Nephron (organoid): Measurements from ENCODE around the gene ADAMTS2.

Experiments used
- H3K27ac Mint-ChIP-seq, 3 experiments: 2 replicates each; pipeline ENCODE4 v1.8.0; 2020; ENCODE audit warnings: mixed read lengths in 3 of 3, mild to moderate bottlenecking in 2 of 3, moderate library complexity in 1 of 3
- H3K27me3 Mint-ChIP-seq: 2 replicates; pipeline ENCODE4 v1.8.0; 2021; ENCODE audit warnings: low read depth, mild to moderate bottlenecking, moderate library complexity, mixed read lengths
- H3K36me3 Mint-ChIP-seq: 2 replicates; pipeline ENCODE4 v1.8.0; 2020; ENCODE audit warnings: low read depth, mixed read lengths
- H3K4me1 Mint-ChIP-seq: 2 replicates; pipeline ENCODE4 v1.8.0; 2020; ENCODE audit warnings: mixed read lengths
- H3K4me3 Mint-ChIP-seq, 3 experiments: 2 replicates each; pipeline ENCODE4 v1.8.0; 2020; ENCODE audit warnings: mild to moderate bottlenecking in 3 of 3, mixed read lengths in 3 of 3, moderate library complexity in 2 of 3
- H3K9me3 Mint-ChIP-seq: 2 replicates; pipeline ENCODE4 v1.8.0; 2020; ENCODE audit warnings: mixed read lengths
- CTCF ChIP-seq, 3 experiments: fragments of 200-600 bp; sonication (generic); IDR thresholded peaks; one replicate each; pipeline ENCODE4 v1.5.0; 2021; ENCODE audit warnings: antibody characterized with exemption in 3 of 3; ENCODE audit not compliant: unreplicated experiment in 3 of 3

Gene ADAMTS2

GRCh38 chr5:179381691-179382090 lies 36.4 kb upstream of the ADAMTS2 start:
- H3K27ac Mint-ChIP-seq = no peak overlapping the region
- no peaks in the 10 kb centered on the region for H3K9me3 Mint-ChIP-seq
- no peak for TF ChIP-seq CTCF (IDR thresholded peaks at IDR 0.05; ENCODE audit: unreplicated experiment in 3 of 3)
- peaks cover 15% of the 10 kb centered on the region for H3K4me1 Mint-ChIP-seq
- H3K36me3 Mint-ChIP-seq = no peaks in the 10 kb centered on the region
- H3K27me3 Mint-ChIP-seq = peaks cover 21% of the 10 kb centered on the region
- H3K4me3 Mint-ChIP-seq = no peak overlapping the region

DNA sequence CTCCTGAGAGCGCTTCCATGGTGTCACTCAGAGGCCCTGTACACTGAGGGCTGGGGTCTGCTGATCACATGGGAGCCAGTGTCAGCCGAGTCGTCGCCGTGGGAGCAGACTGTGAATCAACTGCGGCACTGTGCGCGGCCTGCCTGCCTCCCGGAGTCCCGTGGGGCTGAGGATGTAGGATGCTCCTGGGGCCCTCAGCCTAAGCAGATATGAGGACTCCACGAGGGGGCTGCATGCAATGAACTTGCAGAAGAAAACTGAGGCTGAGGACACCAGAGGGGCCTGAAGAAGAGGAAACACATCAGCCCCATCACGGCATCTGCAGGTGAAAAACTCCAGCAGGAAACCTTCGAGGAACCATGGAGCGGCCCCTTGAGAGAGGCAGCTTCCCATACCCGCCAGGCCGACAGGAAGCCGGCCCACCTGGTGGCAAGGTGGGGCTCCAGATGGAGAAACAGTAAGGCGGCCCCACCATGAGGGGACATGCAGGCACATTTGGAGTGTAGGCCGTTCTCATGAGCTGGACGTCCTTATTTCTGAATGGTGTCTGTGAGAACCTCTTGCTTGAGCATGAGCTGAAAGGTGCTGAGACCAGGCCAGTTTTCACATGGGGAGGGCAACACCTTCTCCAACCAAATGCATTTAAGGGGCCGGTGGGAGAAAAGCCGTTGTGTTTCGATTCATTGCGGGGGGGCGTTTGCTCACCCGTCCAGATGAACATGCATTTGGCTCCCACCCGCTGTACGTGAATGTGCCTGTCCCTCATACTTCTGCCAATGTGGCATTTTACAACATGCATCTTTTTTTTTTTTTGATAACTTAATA lies 35.2 kb upstream of the ADAMTS2 start:
- peaks cover 21% of the 10 kb centered on the region for H3K27me3 Mint-ChIP-seq
- H3K4me3 Mint-ChIP-seq = no peak overlapping the region
- H3K36me3 Mint-ChIP-seq = no peaks in the 10 kb centered on the region
- H3K9me3 Mint-ChIP-seq = no peaks in the 10 kb centered on the region
- no peak overlapping the region for H3K27ac Mint-ChIP-seq
- TF ChIP-seq CTCF (IDR thresholded peaks at IDR 0.05; ENCODE audit: unreplicated experiment in 3 of 3) = no peak
- H3K4me1 Mint-ChIP-seq = peaks cover 15% of the 10 kb centered on the region

DNA sequence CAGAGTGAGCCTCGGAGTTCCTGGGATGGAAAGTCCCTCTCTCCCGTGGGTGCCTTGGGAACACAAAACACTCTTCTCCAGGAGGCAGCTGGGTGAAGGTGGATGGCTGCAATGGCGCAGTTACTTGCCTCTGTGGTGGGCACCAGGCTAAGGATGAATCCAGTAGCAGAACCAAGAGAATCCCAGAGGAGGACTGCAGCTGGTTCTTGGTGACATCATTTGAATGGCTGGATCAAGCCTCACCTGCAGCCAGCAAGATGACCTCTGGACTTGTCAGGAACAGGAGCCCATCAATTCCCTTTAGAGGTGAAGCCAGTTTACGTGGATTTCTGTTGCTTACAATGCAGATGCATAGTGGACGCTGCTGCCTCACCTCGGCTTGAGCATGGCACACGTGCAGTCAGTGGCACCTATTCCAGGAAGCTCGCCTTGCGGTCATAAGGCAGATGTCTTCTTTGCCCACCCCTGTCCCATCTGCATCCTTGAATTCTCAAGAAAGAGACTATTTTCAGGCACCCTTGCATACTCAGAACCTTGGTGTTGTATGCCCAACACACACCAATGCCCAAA lies 34.1 kb upstream of the ADAMTS2 start:
- Mint-ChIP-seq H3K27ac (no peak overlapping the region), H3K4me1 (peaks cover 15% of the 10 kb centered on the region), H3K27me3 (peaks cover 26% of the 10 kb centered on the region), H3K4me3 (no peak overlapping the region), H3K36me3 (no peaks in the 10 kb centered on the region), H3K9me3 (no peaks in the 10 kb centered on the region)
- TF ChIP-seq CTCF (IDR thresholded peaks at IDR 0.05; ENCODE audit: unreplicated experiment in 3 of 3) = no peak

- Mint-ChIP-seq H3K27ac (peak overlapping the region in 2 of 3 experiments; percentile 38 to 41), H3K9me3 (no peaks in the 10 kb centered on the region), H3K36me3 (no peaks in the 10 kb centered on the region), H3K27me3 (peaks cover 27% of the 10 kb centered on the region), H3K4me3 (no peak overlapping the region), H3K4me1 (peaks cover 15% of the 10 kb centered on the region)
- no peak for TF ChIP-seq CTCF (IDR thresholded peaks at IDR 0.05; ENCODE audit: unreplicated experiment in 3 of 3)
These were observed 33.4 kb upstream of the ADAMTS2 start for GRCh38 chr5:179378441-179379271.

GRCh38 chr5:179378116-179378440 lies 32.8 kb upstream of the ADAMTS2 start:
- Mint-ChIP-seq H3K27ac (peak overlapping the region in 2 of 3 experiments; percentile 38 to 41), H3K9me3 (no peaks in the 10 kb centered on the region), H3K4me1 (peaks cover 15% of the 10 kb centered on the region), H3K27me3 (peaks cover 27% of the 10 kb centered on the region), H3K36me3 (no peaks in the 10 kb centered on the region), H3K4me3 (no peak overlapping the region)
- TF ChIP-seq CTCF (IDR thresholded peaks at IDR 0.05; ENCODE audit: unreplicated experiment in 3 of 3) = no peak
